Activated CD8-positive, alpha-beta T cell treated with anti-CD3 and anti-CD28 coated beads for 36 hours (primary cell): ENCODE results near the gene CSNK1A1. TPM values are rescaled to one million over a fixed set of nuclear protein-coding genes. Genes with fewer than 3 reads are reported as not detected.

ENCODE experiments used
- ATAC-seq: fragments of 200-7000 bp; cut with Tn5 transposase; one replicate; pipeline ENCODE4 v1.10.0; 2021; ENCODE audit warnings: mild to moderate bottlenecking, moderate library complexity
- CTCF ChIA-PET: fragments of 350-600 bp; sonication (Branson Sonifier 250); formaldehyde crosslinking; loops from one replicate; lab custom pipeline; 2021; ENCODE audit warnings: antibody characterized with exemption; lab: Charles Lee
- POLR2A ChIA-PET: fragments of 350-600 bp; sonication (Branson Sonifier 250); formaldehyde crosslinking; loops from one replicate; lab custom pipeline; 2021; ENCODE audit warnings: antibody characterized with exemption; lab: Charles Lee
- DNase-seq: peaks from one replicate; pipeline ENCODE4 v3.0.0-alpha.2; 2020
- H3K27ac Mint-ChIP-seq: one replicate; pipeline ENCODE4 v1.8.0; 2021; ENCODE audit warnings: mild to moderate bottlenecking, mixed read lengths
- H3K27me3 Mint-ChIP-seq: one replicate; pipeline ENCODE4 v1.8.0; 2021; ENCODE audit warnings: mixed read lengths
- H3K36me3 Mint-ChIP-seq: one replicate; pipeline ENCODE4 v1.8.0; 2021; ENCODE audit warnings: low read depth, mixed read lengths
- H3K4me1 Mint-ChIP-seq: one replicate; pipeline ENCODE4 v1.8.0; 2021; ENCODE audit warnings: low read depth, mixed read lengths
- H3K4me3 Mint-ChIP-seq: one replicate; pipeline ENCODE4 v1.8.0; 2021; ENCODE audit warnings: mild to moderate bottlenecking, moderate library complexity, mixed read lengths
- H3K9me3 Mint-ChIP-seq: one replicate; pipeline ENCODE4 v1.8.0; 2021; ENCODE audit warnings: mixed read lengths
- intact Hi-C: fragments of 100-400 bp; cut with micrococcal nuclease; formaldehyde crosslinking; loops from one replicate; pipeline ENCODE4 v1.10.0; 2022
- total RNA-seq, 2 experiments: library from RNA; stranded (reverse); gene quantifications; one replicate each; pipeline ENCODE4 v1.2.3, GENCODE V29; 2021
- TF ChIP-seq, protein P1 (sequence below): fragments of 200-600 bp; IDR thresholded peaks from one replicate; pipeline ENCODE4 v1.8.0; 2022; ENCODE audit warnings: antibody characterized with exemption, mild to moderate bottlenecking

CSNK1A1 gene
- total RNA-seq, 2 experiments from 2014 or later = 154 to 168 TPM

DNA sequence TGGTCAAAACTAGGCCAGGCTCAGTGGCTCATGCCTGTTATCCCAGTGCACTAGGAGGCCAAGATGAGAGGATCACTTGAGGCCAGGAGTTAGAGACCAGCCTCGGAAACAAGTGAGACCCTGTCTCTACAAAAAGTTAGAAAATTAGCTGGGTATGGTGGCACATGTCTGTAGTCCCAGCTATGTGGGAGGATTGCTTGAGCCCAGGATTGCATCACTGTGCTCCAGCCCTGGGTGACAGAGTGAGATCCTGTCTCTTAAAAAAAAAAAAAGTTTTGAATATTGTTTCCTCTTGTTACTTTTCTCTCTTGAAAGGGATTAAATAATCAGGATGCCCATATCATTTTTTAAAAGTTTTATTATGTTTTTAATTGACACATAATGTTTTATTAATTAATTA is 37.7 kb upstream of the CSNK1A1 start:
- CTCF ChIA-PET = interaction anchor here (0.9 to 1.7 kb wide), 4 partner anchors 24 to 249 kb away, joined by 3 to 4 read pairs (median 3); no protein-coding TSS in a partner anchor
- intact Hi-C loops = no loop called here
- no peak for ATAC-seq
- TF ChIP-seq, protein P1, sequence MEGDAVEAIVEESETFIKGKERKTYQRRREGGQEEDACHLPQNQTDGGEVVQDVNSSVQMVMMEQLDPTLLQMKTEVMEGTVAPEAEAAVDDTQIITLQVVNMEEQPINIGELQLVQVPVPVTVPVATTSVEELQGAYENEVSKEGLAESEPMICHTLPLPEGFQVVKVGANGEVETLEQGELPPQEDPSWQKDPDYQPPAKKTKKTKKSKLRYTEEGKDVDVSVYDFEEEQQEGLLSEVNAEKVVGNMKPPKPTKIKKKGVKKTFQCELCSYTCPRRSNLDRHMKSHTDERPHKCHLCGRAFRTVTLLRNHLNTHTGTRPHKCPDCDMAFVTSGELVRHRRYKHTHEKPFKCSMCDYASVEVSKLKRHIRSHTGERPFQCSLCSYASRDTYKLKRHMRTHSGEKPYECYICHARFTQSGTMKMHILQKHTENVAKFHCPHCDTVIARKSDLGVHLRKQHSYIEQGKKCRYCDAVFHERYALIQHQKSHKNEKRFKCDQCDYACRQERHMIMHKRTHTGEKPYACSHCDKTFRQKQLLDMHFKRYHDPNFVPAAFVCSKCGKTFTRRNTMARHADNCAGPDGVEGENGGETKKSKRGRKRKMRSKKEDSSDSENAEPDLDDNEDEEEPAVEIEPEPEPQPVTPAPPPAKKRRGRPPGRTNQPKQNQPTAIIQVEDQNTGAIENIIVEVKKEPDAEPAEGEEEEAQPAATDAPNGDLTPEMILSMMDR = no peak
- peaks cover 1% of the 10 kb centered on the region for H3K27me3 Mint-ChIP-seq
- H3K4me1 Mint-ChIP-seq = peaks cover 6% of the 10 kb centered on the region
- H3K4me3 Mint-ChIP-seq = no peak overlapping the region
- no peaks in the 10 kb centered on the region for H3K9me3 Mint-ChIP-seq
- H3K27ac Mint-ChIP-seq = no peak overlapping the region
- no peaks in the 10 kb centered on the region for H3K36me3 Mint-ChIP-seq
- POLR2A ChIA-PET = no interaction called here
- no peak for DNase-seq

DNA sequence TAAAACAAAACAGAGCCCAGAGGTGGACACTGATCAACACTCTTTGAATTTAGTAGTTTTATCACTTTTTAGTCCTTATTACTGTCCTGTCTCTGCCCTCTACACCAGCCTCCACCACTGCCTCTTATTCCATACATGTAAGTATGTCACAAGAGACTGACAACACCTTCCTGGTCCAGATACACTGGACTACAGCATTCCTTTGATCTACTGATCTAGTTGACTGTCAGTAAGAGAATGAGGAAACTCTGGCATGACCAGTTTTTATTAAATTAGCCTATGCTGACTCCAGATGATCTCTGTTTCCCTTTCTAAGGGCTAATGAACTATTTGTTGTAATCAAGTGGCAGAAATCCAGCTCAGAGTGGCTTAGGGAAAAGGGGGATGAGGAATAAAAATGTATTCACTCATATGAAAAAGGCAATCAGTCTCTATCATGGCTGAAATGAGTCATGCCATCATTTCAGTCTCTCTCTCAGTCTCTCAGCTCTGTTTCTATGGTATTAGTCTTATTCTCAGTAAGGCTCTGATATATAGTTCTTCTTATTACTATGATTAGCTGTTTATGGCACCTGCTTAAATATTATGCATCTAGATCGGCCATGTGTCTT is 35.6 kb upstream of the CSNK1A1 start:
- intact Hi-C loops = no loop called here
- peaks cover 6% of the 10 kb centered on the region for H3K4me1 Mint-ChIP-seq
- ChIA-PET CTCF (interaction anchor here (0.6 to 1.8 kb wide), 5 partner anchors 8 to 147 kb away, joined by 3 to 5 read pairs (median 3); no protein-coding TSS in a partner anchor), POLR2A (no interaction called here)
- no peak overlapping the region for H3K27ac Mint-ChIP-seq
- TF ChIP-seq, protein P1 = no peak
- H3K36me3 Mint-ChIP-seq = no peaks in the 10 kb centered on the region
- H3K27me3 Mint-ChIP-seq = peaks cover 6% of the 10 kb centered on the region
- DNase-seq (no peak), ATAC-seq (peak; percentile 84)
- no peak overlapping the region for H3K4me3 Mint-ChIP-seq
- H3K9me3 Mint-ChIP-seq = no peaks in the 10 kb centered on the region

DNA sequence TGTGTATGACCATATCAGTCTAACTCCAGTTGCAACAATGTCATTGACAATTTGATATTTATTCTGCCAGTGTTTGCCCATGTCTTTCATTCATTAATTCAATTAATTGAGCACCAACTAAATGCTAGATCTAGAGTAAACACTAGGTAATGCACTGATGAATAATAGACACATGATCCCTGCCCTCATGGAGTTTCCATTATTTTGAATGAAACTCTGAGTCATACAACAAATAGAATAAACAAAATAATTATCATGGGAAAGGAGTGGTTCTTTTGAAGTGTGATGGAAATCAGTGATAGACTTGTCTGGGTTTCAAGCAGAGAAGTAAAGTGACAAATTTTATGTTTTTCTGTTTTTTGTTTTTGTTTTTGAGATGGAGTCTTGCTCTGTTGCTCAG is 34.7 kb upstream of the CSNK1A1 start:
- Mint-ChIP-seq H3K27ac (no peak overlapping the region), H3K4me1 (peaks cover 10% of the 10 kb centered on the region), H3K4me3 (no peak overlapping the region), H3K36me3 (no peaks in the 10 kb centered on the region), H3K9me3 (no peaks in the 10 kb centered on the region), H3K27me3 (peaks cover 10% of the 10 kb centered on the region)
- CTCF ChIA-PET = interaction anchor here (1.8 kb wide), 1 partner anchor 21 kb away, joined by 5 read pairs; no protein-coding TSS in a partner anchor
- ATAC-seq (no peak), DNase-seq (no peak)
- POLR2A ChIA-PET = no interaction called here
- TF ChIP-seq, protein P1 = no peak
- intact Hi-C loops = no loop called here

DNA sequence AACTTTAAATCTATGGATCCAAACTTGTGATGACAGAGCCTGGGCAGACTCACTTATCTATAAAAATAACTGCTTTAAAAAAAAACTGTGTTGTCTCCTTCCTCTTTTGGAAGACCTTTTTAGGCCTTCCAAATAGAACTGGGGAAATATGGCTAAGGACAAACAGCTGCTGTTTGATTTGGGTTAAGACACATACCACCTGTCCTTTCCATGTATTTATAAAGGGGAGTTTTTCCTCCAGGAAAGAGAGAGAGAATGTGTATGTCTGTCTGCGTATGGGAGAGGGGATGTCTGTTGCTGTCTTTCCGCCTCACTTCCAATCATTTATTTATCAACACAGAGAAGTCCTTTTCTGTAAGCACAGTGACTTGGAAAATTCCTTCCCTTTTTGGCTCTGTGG is 32.9 kb upstream of the CSNK1A1 start:
- intact Hi-C loops = no loop called here
- no peak overlapping the region for H3K27ac Mint-ChIP-seq
- POLR2A ChIA-PET = no interaction called here
- no peak for ATAC-seq
- no peak overlapping the region for H3K4me3 Mint-ChIP-seq
- H3K27me3 Mint-ChIP-seq = peaks cover 17% of the 10 kb centered on the region
- no peak for DNase-seq
- TF ChIP-seq, protein P1 = no peak
- no peaks in the 10 kb centered on the region for H3K9me3 Mint-ChIP-seq
- CTCF ChIA-PET = no interaction called here
- no peaks in the 10 kb centered on the region for H3K36me3 Mint-ChIP-seq
- peaks cover 17% of the 10 kb centered on the region for H3K4me1 Mint-ChIP-seq

DNA sequence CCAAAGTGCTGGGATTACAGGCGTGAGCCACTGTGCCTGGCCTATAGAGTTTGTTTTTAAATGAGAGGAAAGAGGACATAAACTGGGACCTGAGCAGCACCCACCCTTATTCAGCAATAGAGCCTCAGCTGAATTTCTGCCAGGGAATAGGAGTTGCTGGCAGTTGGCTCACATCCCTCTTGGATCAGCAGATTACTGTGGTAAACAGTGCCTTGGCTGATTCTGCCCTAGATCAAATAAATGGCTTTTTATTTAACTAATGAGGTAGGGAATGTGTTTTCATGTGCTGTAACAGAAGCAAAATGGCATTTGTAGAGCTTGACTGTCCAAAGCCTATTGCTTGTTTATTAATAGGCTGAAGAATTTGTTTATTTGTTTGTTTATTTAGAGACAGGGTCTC is 32.2 kb upstream of the CSNK1A1 start:
- H3K4me3 Mint-ChIP-seq = no peak overlapping the region
- no peak for ATAC-seq
- H3K27me3 Mint-ChIP-seq = peaks cover 17% of the 10 kb centered on the region
- H3K4me1 Mint-ChIP-seq = peaks cover 17% of the 10 kb centered on the region
- H3K27ac Mint-ChIP-seq = no peak overlapping the region
- TF ChIP-seq, protein P1 = no peak
- no peaks in the 10 kb centered on the region for H3K36me3 Mint-ChIP-seq
- no peaks in the 10 kb centered on the region for H3K9me3 Mint-ChIP-seq
- POLR2A ChIA-PET = no interaction called here
- no peak for DNase-seq
- CTCF ChIA-PET = interaction anchor here (0.6 to 1.0 kb wide), 3 partner anchors 20 to 269 kb away, joined by 3 read pairs; no protein-coding TSS in a partner anchor
- intact Hi-C loops = no loop called here
